A673 (cell line): ENCODE measurements around the gene COL4A3. TPM values are rescaled to one million over a fixed set of nuclear protein-coding genes. Genes with fewer than 3 reads are reported as not detected.

Experiments
- BruUV-seq: library from RNA; stranded (reverse); fragments of 400-500 nt; replicated peaks from 2 replicates; lab custom pipeline; 2021; lab: Mats Ljungman, UMichigan
- CTCF ChIA-PET: fragments of 300-600 bp; sonication (Branson Sonifier 250); formaldehyde crosslinking; loops from one replicate; lab custom pipeline; 2022; ENCODE audit warnings: antibody characterized with exemption; lab: Charles Lee
- POLR2A ChIA-PET: fragments of 300-600 bp; sonication (Branson Sonifier 250); formaldehyde crosslinking; loops from one replicate; lab custom pipeline; 2022; ENCODE audit warnings: antibody characterized with exemption; ENCODE audit not compliant: low non-redundant PET; lab: Charles Lee
- DNase-seq: peaks from one replicate; pipeline ENCODE4 v3.0.0-alpha.2; 2015; ENCODE audit warnings: low spot score
- H3K27ac ChIP-seq: fragments of 200-600 bp; sonication (generic); 2 replicates; pipeline ENCODE4 v1.5.1; 2016; ENCODE audit warnings: mixed run types, low read depth, mild to moderate bottlenecking, mixed read lengths, antibody characterized with exemption, low read length; ENCODE audit not compliant: poor library complexity, severe bottlenecking
- H3K27me3 ChIP-seq: fragments of 200-600 bp; sonication (generic); replicated peaks from 2 replicates; pipeline ENCODE4 v1.6.1; 2017; ENCODE audit warnings: mixed run types, low read depth, mild to moderate bottlenecking, mixed read lengths, antibody characterized with exemption, low read length; ENCODE audit not compliant: insufficient read depth, poor library complexity
- H3K36me3 ChIP-seq: fragments of 200-600 bp; sonication (generic); 2 replicates; pipeline ENCODE4 v1.6.1; 2016; ENCODE audit warnings: mixed run types, mild to moderate bottlenecking, mixed read lengths, antibody characterized with exemption, low read length; ENCODE audit not compliant: insufficient read depth, poor library complexity, severe bottlenecking
- H3K4me1 ChIP-seq: fragments of 200-600 bp; sonication (generic); 2 replicates; pipeline ENCODE4 v1.6.1; 2017; ENCODE audit warnings: mixed run types, mild to moderate bottlenecking, mixed read lengths, antibody characterized with exemption, low read length; ENCODE audit not compliant: insufficient read depth, poor library complexity, severe bottlenecking
- H3K4me3 ChIP-seq: fragments of 200-600 bp; sonication (generic); 2 replicates; pipeline ENCODE4 v1.5.1; 2016; ENCODE audit warnings: low read depth, mixed run types, mild to moderate bottlenecking, mixed read lengths, low read length; ENCODE audit not compliant: poor library complexity, severe bottlenecking
- H3K9me3 ChIP-seq: fragments of 200-600 bp; sonication (generic); 2 replicates; pipeline ENCODE4 v1.6.1; 2016; ENCODE audit warnings: mixed run types, low read depth, mild to moderate bottlenecking, mixed read lengths, antibody characterized with exemption, low read length; ENCODE audit not compliant: poor library complexity, severe bottlenecking
- EZH2 ChIP-seq: fragments of 200-600 bp; sonication (generic); IDR thresholded peaks from 2 replicates; pipeline ENCODE4 v1.6.1; 2017; ENCODE audit warnings: borderline replicate concordance, low read depth, mild to moderate bottlenecking, mixed read lengths, antibody characterized with exemption, low read length; ENCODE audit not compliant: poor library complexity, severe bottlenecking
- intact Hi-C: fragments of 100-400 bp; cut with micrococcal nuclease; formaldehyde crosslinking; loops from one replicate; pipeline ENCODE4 v1.10.0; 2022; ENCODE audit not compliant: unreplicated experiment
- total RNA-seq: library from RNA; stranded (reverse); gene quantifications from 2 replicates; pipeline ENCODE4 v1.2.3, GENCODE V29; 2021
- TF ChIP-seq, protein P1 (sequence below): fragments of 300-800, 200-600 bp; sonication (generic); conservative IDR thresholded peaks from 2 replicates; pipeline ENCODE4 v1.5.1; 2017; ENCODE audit warnings: low read depth, mild to moderate bottlenecking, antibody characterized with exemption, low read length, moderate library complexity, mixed read lengths

The COL4A3 gene
- total RNA-seq, 1 experiment from 2014 or later = not detected

DNA sequence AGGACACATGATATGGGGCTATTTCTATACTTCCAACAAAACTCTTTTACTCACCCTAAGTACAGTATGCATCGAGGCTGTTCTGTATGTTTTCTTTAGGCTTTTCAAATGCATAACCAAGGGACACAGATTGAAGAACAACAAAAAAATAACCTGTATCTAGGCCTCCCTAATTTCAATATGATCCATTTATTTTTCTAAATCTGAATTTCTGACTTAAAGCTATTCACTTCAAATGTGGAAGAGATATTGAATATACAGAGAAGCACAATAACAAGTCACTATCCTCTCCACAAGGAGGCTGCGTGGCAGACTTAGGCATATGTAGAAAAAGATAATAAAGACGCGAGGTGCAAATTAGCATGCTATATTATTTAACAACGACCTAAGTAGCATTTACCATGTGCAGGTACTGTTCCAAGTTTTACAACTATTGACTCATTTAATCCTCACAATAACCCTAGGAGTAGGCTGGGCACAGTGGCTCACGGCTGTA lies 121.4 kb downstream of the COL4A3 start:
- POLR2A ChIA-PET = no interaction called here
- Histone ChIP-seq H3K9me3 (no peaks in the 10 kb centered on the region), H3K27ac (no peak overlapping the region), H3K4me1 (no peaks in the 10 kb centered on the region), H3K36me3 (no peaks in the 10 kb centered on the region), H3K4me3 (no peak overlapping the region), H3K27me3 (no peaks in the 10 kb centered on the region)
- no TSS peak for BruUV-seq
- TF ChIP-seq EZH2 = no peak
- TF ChIP-seq, protein P1, sequence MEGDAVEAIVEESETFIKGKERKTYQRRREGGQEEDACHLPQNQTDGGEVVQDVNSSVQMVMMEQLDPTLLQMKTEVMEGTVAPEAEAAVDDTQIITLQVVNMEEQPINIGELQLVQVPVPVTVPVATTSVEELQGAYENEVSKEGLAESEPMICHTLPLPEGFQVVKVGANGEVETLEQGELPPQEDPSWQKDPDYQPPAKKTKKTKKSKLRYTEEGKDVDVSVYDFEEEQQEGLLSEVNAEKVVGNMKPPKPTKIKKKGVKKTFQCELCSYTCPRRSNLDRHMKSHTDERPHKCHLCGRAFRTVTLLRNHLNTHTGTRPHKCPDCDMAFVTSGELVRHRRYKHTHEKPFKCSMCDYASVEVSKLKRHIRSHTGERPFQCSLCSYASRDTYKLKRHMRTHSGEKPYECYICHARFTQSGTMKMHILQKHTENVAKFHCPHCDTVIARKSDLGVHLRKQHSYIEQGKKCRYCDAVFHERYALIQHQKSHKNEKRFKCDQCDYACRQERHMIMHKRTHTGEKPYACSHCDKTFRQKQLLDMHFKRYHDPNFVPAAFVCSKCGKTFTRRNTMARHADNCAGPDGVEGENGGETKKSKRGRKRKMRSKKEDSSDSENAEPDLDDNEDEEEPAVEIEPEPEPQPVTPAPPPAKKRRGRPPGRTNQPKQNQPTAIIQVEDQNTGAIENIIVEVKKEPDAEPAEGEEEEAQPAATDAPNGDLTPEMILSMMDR = no peak
- intact Hi-C loops = no loop called here
- no peak for DNase-seq
- CTCF ChIA-PET = no interaction called here

DNA sequence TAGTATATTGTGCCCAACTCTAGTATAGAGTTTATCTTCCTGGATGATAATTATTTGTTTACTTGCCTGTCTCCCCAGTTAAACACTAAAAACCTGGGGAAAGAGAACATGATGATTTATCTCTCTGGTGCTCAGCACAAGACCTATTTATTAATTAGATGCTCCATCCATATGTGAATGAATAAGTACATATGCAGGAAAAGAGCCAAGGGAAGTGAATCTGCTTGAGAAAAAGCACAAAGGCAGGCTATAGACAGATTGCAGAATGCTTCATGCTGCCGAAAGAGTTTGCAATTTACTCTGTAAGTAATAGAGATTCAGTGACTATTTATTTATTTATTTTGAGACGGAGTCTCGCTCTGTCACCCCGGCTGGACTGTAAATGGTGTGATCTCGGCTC lies 123.3 kb downstream of the COL4A3 start:
- POLR2A ChIA-PET = no interaction called here
- no peak for DNase-seq
- no peak overlapping the region for H3K27ac ChIP-seq
- H3K4me1 ChIP-seq = no peaks in the 10 kb centered on the region
- no peaks in the 10 kb centered on the region for H3K36me3 ChIP-seq
- H3K4me3 ChIP-seq = no peak overlapping the region
- BruUV-seq = no TSS peak
- TF ChIP-seq, protein P1 = no peak
- no peak for TF ChIP-seq EZH2
- intact Hi-C loops = no loop called here
- CTCF ChIA-PET = no interaction called here
- H3K27me3 ChIP-seq = no peaks in the 10 kb centered on the region
- H3K9me3 ChIP-seq = no peaks in the 10 kb centered on the region

DNA sequence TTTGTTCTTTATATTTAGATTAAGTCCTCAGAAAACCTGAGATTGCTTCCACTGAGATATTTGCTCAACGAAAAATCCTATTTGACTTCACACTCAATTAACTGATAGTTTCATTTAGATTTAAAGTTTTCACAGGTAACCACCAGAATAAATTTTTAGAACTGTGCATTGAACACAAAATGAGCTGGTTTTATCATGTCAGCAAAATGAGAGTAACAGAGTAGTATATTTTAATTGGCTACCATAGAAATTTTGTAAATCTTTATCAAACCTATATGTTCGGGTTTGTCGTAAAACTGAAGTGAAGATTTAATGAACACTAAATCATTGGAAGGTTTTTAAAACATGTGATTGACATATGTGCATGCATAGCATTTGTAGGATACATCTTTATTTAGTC lies 127.9 kb downstream of the COL4A3 start:
- BruUV-seq = no TSS peak
- no peak for DNase-seq
- POLR2A ChIA-PET = no interaction called here
- TF ChIP-seq, protein P1 = no peak
- TF ChIP-seq EZH2 = no peak
- Histone ChIP-seq H3K4me3 (no peak overlapping the region), H3K9me3 (no peaks in the 10 kb centered on the region), H3K36me3 (no peaks in the 10 kb centered on the region), H3K27me3 (no peaks in the 10 kb centered on the region), H3K27ac (no peak overlapping the region), H3K4me1 (no peaks in the 10 kb centered on the region)
- intact Hi-C loops = no loop called here
- CTCF ChIA-PET = no interaction called here
